HEK293 (cell line): ENCODE results near the gene HYAL3.

Experiments
- CTCF ChIA-PET: fragments of 350-600 bp; formaldehyde crosslinking; extraction: SDS; loops from one replicate; lab custom pipeline; 2021; ENCODE audit warnings: antibody characterized with exemption; lab: Yijun Ruan, JAX
- POLR2A ChIA-PET: fragments of 300-600 bp; formaldehyde crosslinking; extraction: SDS; loops from one replicate; lab custom pipeline; 2020; ENCODE audit warnings: antibody characterized with exemption, inconsistent platforms; lab: Yijun Ruan, JAX
- H3K27ac ChIP-seq: fragments of 200-500 bp; sonication (Bioruptor generic); 2 replicates; pipeline ENCODE4 v1.5.1; 2014; ENCODE audit warnings: low read depth, low read length, control low read depth, inconsistent platforms; ENCODE audit errors: extremely low read depth
- H3K36me3 ChIP-seq, 2 experiments: fragments of 200-500 bp in 1 of 2; sonication (Bioruptor generic) in 1 of 2; 1 replicate in 1 of 2; 2 replicates in 1 of 2; pipeline ENCODE4 v1.5.1; 2014 to 2017; ENCODE audit warnings: inconsistent platforms in 2 of 2, low read length in 2 of 2; ENCODE audit not compliant: control insufficient read depth in 2 of 2, insufficient read depth in 1 of 2
- H3K4me1 ChIP-seq: fragments of 200-500 bp; sonication (Bioruptor generic); 2 replicates; pipeline ENCODE4 v1.5.1; 2014; ENCODE audit warnings: mild to moderate bottlenecking, low read length, inconsistent platforms; ENCODE audit not compliant: control insufficient read depth, insufficient read depth
- H3K4me3 ChIP-seq: 2 replicates; pipeline ENCODE4 v1.5.1; 2011; ENCODE audit warnings: low read depth, mild to moderate bottlenecking, control low read depth, low read length, moderate library complexity
- H3K9me3 ChIP-seq: fragments of 200-500 bp; sonication (Bioruptor generic); 2 replicates; pipeline ENCODE4 v1.5.1; 2014; ENCODE audit warnings: low read depth, low read length, inconsistent platforms; ENCODE audit not compliant: control insufficient read depth, insufficient read depth
- GLIS1 ChIP-seq: fragments of 450-650 bp; formaldehyde crosslinking; IDR thresholded peaks from 2 replicates; pipeline ENCODE4 v1.5.1; 2016; ENCODE audit warnings: missing biosample characterization, missing genetic modification characterization
- MEIS1 ChIP-seq: sonication (generic); formaldehyde crosslinking; IDR thresholded peaks from 2 replicates; pipeline ENCODE4 v1.8.1; 2022; ENCODE audit warnings: missing genetic modification reagents, mild to moderate bottlenecking, borderline replicate concordance
- PRDM10 ChIP-seq: fragments of 450-650 bp; formaldehyde crosslinking; IDR thresholded peaks from 2 replicates; pipeline ENCODE4 v1.5.1; 2016; ENCODE audit warnings: missing biosample characterization, missing genetic modification characterization
- TCF7L2 ChIP-seq: IDR thresholded peaks from 2 replicates; pipeline ENCODE4 v1.6.1; 2011; ENCODE audit warnings: low read depth, mild to moderate bottlenecking, inconsistent platforms, low read length, moderate library complexity, borderline replicate concordance
- ZFHX2 ChIP-seq: fragments of 450-650 bp; formaldehyde crosslinking; conservative IDR thresholded peaks from 2 replicates; pipeline ENCODE4 v1.5.1; 2016; ENCODE audit warnings: missing biosample characterization, missing genetic modification characterization
- ZNF133 ChIP-seq: fragments of 450-650 bp; formaldehyde crosslinking; IDR thresholded peaks from 2 replicates; pipeline ENCODE4 v1.5.1; 2016; ENCODE audit warnings: missing biosample characterization, missing genetic modification characterization
- ZNF184 ChIP-seq: fragments of 450-650 bp; IDR thresholded peaks from 2 replicates; pipeline ENCODE4 v1.5.1; 2018; ENCODE audit warnings: missing biosample characterization, mild to moderate bottlenecking, missing genetic modification characterization
- ZNF266 ChIP-seq: fragments of 450-650 bp; formaldehyde crosslinking; IDR thresholded peaks from 2 replicates; pipeline ENCODE4 v1.5.1; 2016; ENCODE audit warnings: missing biosample characterization, missing genetic modification characterization, low read depth
- ZNF362 ChIP-seq: fragments of 450-650 bp; formaldehyde crosslinking; IDR thresholded peaks from 2 replicates; pipeline ENCODE4 v1.5.1; 2016; ENCODE audit warnings: missing biosample characterization, missing genetic modification characterization
- ZNF521 ChIP-seq: fragments of 450-650 bp; formaldehyde crosslinking; IDR thresholded peaks from 2 replicates; pipeline ENCODE4 v1.5.1; 2017; ENCODE audit warnings: missing biosample characterization, mild to moderate bottlenecking, missing genetic modification characterization
- ZNF843 ChIP-seq: fragments of 450-650 bp; formaldehyde crosslinking; IDR thresholded peaks from 2 replicates; pipeline ENCODE4 v1.5.1; 2016; ENCODE audit warnings: missing biosample characterization, missing genetic modification characterization
- TF ChIP-seq, protein P1 (sequence below): fragments of 450-650 bp; formaldehyde crosslinking; IDR thresholded peaks from 2 replicates; pipeline ENCODE4 v1.5.1; 2016; ENCODE audit warnings: missing biosample characterization, missing genetic modification characterization, low read depth
- TF ChIP-seq, protein P2 (sequence below): fragments of 450-650 bp; formaldehyde crosslinking; IDR thresholded peaks from 2 replicates; pipeline ENCODE4 v1.5.1; 2017; ENCODE audit warnings: missing biosample characterization, missing genetic modification characterization
- TF ChIP-seq, protein P3 (sequence below): fragments of 450-650 bp; formaldehyde crosslinking; IDR thresholded peaks from 2 replicates; pipeline ENCODE4 v1.5.1; 2016; ENCODE audit warnings: missing biosample characterization, missing genetic modification characterization, borderline replicate concordance

HYAL3 gene

DNA sequence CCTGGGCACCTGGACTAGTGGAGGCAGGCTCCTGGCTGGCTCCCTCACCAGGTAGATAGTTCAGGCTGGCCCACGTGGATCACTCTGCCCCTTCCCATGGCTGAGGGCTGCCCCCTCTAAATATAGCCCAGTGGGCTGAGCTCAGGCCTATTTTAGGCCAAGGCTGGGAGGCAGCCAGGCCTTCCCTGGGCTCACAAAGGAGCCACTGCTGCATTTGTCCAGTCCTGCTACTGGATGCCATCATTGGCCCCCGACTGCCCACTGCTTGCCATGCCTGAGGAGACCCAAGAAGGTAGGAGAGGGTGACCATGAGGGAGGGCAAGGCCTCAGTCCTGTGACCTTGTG, 20.4 kb downstream of the HYAL3 start, which contains the start of gene LSMEM2:
TSS of gene LSMEM2 (plus strand) at position 208 of the 345 bp plus-strand sequence. CDS start at position 235, 27 bp downstream.
- Histone ChIP-seq H3K36me3 (no peaks in the 10 kb centered on the region), H3K27ac (no peak within 1 kb of the TSS), H3K9me3 (no peaks in the 10 kb centered on the region), H3K4me3 (no peak within 1 kb of the TSS), H3K4me1 (no peaks in the 10 kb centered on the region)
- CTCF ChIA-PET = interaction anchor here (1.6 to 3.9 kb wide), 3 partner anchors 33 to 85 kb away, joined by 6 to 18 read pairs (median 18); no protein-coding TSS in a partner anchor
- TF ChIP-seq, protein P1, sequence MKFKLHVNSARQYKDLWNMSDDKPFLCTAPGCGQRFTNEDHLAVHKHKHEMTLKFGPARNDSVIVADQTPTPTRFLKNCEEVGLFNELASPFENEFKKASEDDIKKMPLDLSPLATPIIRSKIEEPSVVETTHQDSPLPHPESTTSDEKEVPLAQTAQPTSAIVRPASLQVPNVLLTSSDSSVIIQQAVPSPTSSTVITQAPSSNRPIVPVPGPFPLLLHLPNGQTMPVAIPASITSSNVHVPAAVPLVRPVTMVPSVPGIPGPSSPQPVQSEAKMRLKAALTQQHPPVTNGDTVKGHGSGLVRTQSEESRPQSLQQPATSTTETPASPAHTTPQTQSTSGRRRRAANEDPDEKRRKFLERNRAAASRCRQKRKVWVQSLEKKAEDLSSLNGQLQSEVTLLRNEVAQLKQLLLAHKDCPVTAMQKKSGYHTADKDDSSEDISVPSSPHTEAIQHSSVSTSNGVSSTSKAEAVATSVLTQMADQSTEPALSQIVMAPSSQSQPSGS (tag by site-specific recombination) = no peak
- TF ChIP-seq ZNF362 (tag by site-specific recombination) = no peak
- TF ChIP-seq TCF7L2 = no peak
- no peak for TF ChIP-seq ZNF184 (tag by site-specific recombination)
- TF ChIP-seq ZNF843 (tag by site-specific recombination) = no peak
- TF ChIP-seq, protein P2, sequence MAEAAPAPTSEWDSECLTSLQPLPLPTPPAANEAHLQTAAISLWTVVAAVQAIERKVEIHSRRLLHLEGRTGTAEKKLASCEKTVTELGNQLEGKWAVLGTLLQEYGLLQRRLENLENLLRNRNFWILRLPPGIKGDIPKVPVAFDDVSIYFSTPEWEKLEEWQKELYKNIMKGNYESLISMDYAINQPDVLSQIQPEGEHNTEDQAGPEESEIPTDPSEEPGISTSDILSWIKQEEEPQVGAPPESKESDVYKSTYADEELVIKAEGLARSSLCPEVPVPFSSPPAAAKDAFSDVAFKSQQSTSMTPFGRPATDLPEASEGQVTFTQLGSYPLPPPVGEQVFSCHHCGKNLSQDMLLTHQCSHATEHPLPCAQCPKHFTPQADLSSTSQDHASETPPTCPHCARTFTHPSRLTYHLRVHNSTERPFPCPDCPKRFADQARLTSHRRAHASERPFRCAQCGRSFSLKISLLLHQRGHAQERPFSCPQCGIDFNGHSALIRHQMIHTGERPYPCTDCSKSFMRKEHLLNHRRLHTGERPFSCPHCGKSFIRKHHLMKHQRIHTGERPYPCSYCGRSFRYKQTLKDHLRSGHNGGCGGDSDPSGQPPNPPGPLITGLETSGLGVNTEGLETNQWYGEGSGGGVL (tag by site-specific recombination) = no peak
- TF ChIP-seq MEIS1 (CRISPR knock-in tag) = no peak
- TF ChIP-seq, all 188 proteins: peak for 0
- POLR2A ChIA-PET = interaction anchor here (0.8 to 1.4 kb wide), 5 partner anchors 14 to 76 kb away, joined by 3 to 5 read pairs (median 4); partner anchors contain the start of genes HYAL3 and NAA80

DNA sequence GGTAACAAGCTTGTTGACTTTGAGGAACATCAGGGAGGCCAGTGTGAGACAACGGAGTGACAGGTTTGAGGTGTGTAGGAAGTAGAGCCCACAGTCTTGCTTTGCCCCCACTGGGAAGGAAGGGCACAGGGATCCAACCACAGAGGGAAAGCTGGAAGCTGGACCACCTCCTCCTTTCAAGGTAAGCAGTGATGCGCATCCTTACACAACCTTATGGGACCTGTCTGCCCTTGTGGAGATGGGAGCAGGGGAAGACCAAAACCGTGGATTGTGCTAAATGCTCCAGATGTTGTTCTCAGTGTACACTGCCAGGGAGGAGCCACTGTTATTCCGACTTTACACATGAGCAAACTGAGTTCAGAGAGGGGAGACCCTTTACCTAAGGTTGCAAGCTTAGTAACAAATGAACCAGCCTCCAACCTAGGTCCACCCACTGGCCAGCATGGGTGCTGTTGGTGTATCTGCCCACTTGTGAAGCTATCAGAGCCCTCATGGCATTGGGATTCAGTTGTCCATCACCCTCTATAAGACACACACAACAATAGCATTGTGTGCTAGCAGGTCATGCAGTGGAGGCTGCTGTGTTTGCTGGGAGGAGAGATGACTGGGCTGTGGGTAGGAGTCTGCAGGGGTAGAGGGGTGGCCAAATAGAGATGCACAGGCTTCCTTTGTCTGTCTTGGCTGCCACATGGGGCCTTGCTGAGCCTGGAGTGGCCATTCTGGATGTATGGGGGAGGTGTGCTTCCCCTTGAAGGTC, 20.9 kb downstream of the HYAL3 start:
- POLR2A ChIA-PET = interaction anchor here (1.2 to 1.4 kb wide), 3 partner anchors 14 to 50 kb away, joined by 3 to 5 read pairs (median 4); partner anchors contain the start of genes HYAL3, IFRD2 and NAA80
- H3K27ac ChIP-seq = no peak overlapping the region
- no peaks in the 10 kb centered on the region for H3K9me3 ChIP-seq
- H3K4me1 ChIP-seq = no peaks in the 10 kb centered on the region
- no peaks in the 10 kb centered on the region for H3K36me3 ChIP-seq
- TF ChIP-seq PRDM10 (tag by site-specific recombination) = peak; percentile 80
- no peak for TF ChIP-seq ZNF266
- TF ChIP-seq, protein P3, sequence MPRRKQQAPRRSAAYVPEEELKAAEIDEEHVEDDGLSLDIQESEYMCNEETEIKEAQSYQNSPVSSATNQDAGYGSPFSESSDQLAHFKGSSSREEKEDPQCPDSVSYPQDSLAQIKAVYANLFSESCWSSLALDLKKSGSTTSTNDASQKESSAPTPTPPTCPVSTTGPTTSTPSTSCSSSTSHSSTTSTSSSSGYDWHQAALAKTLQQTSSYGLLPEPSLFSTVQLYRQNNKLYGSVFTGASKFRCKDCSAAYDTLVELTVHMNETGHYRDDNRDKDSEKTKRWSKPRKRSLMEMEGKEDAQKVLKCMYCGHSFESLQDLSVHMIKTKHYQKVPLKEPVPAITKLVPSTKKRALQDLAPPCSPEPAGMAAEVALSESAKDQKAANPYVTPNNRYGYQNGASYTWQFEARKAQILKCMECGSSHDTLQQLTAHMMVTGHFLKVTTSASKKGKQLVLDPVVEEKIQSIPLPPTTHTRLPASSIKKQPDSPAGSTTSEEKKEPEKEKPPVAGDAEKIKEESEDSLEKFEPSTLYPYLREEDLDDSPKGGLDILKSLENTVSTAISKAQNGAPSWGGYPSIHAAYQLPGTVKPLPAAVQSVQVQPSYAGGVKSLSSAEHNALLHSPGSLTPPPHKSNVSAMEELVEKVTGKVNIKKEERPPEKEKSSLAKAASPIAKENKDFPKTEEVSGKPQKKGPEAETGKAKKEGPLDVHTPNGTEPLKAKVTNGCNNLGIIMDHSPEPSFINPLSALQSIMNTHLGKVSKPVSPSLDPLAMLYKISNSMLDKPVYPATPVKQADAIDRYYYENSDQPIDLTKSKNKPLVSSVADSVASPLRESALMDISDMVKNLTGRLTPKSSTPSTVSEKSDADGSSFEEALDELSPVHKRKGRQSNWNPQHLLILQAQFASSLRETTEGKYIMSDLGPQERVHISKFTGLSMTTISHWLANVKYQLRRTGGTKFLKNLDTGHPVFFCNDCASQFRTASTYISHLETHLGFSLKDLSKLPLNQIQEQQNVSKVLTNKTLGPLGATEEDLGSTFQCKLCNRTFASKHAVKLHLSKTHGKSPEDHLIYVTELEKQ (tag by site-specific recombination) = no peak
- no peak for TF ChIP-seq ZFHX2
- no peak for TF ChIP-seq ZNF133 (tag by site-specific recombination)
- peak; percentile 18; the same call in 1 of the 2 replicates for TF ChIP-seq GLIS1
- no peak for TF ChIP-seq ZNF521 (tag by site-specific recombination)
- H3K4me3 ChIP-seq = no peak overlapping the region
- CTCF ChIA-PET = interaction anchor here (0.8 to 3.9 kb wide), 5 partner anchors 14 to 86 kb away, joined by 3 to 18 read pairs (median 6); partner anchors contain the start of gene IFRD2
